ENCODE results near the gene PPP2R2B.

The PPP2R2B gene

GRCh38 chr5:146707316-146707715 is 171.2 kb downstream of the PPP2R2B start:
- Histone ChIP-seq H3K4me1 (no peaks in the 10 kb centered on the region), H3K4me3 (no peak overlapping the region), H4K20me1 (no peaks in the 10 kb centered on the region), H3K36me3 (no peaks in the 10 kb centered on the region), H3K4me2 (no peak overlapping the region), H3K9me3 (no peaks in the 10 kb centered on the region), H3K9ac (no peak overlapping the region), H3K27ac (no peak overlapping the region), H3K27me3 (no peaks in the 10 kb centered on the region)
- TF ChIP-seq Cebpa-rat (IDR thresholded peaks at IDR 0.05) = no peak

- H3K4me1 ChIP-seq = no peaks in the 10 kb centered on the region
- H3K4me3 ChIP-seq = no peak overlapping the region
- no peak overlapping the region for H3K4me2 ChIP-seq
- no peaks in the 10 kb centered on the region for H4K20me1 ChIP-seq
- no peaks in the 10 kb centered on the region for H3K36me3 ChIP-seq
- no peak for TF ChIP-seq Cebpa-rat (IDR thresholded peaks at IDR 0.05)
- H3K9me3 ChIP-seq = no peaks in the 10 kb centered on the region
- H3K27me3 ChIP-seq = no peaks in the 10 kb centered on the region
- no peak overlapping the region for H3K27ac ChIP-seq
- H3K9ac ChIP-seq = no peak overlapping the region
These were observed 172.1 kb downstream of the PPP2R2B start for GRCh38 chr5:146706321-146706972.

GRCh38 chr5:146704949-146705665 is 173.4 kb downstream of the PPP2R2B start:
- H3K27ac ChIP-seq = no peak overlapping the region
- H3K9me3 ChIP-seq = no peaks in the 10 kb centered on the region
- H3K4me3 ChIP-seq = no peak overlapping the region
- H3K4me2 ChIP-seq = no peak overlapping the region
- H4K20me1 ChIP-seq = no peaks in the 10 kb centered on the region
- H3K9ac ChIP-seq = no peak overlapping the region
- no peaks in the 10 kb centered on the region for H3K27me3 ChIP-seq
- no peaks in the 10 kb centered on the region for H3K4me1 ChIP-seq
- no peaks in the 10 kb centered on the region for H3K36me3 ChIP-seq
- no peak for TF ChIP-seq Cebpa-rat (IDR thresholded peaks at IDR 0.05)

- Histone ChIP-seq H3K4me1 (no peaks in the 10 kb centered on the region), H3K4me2 (no peak overlapping the region), H4K20me1 (no peaks in the 10 kb centered on the region), H3K36me3 (no peaks in the 10 kb centered on the region), H3K27me3 (no peaks in the 10 kb centered on the region), H3K9me3 (no peaks in the 10 kb centered on the region), H3K9ac (no peak overlapping the region), H3K27ac (no peak overlapping the region), H3K4me3 (no peak overlapping the region)
- TF ChIP-seq Cebpa-rat (IDR thresholded peaks at IDR 0.05) = no peak
These were observed 174.7 kb downstream of the PPP2R2B start for GRCh38 chr5:146703899-146704298.

- no peaks in the 10 kb centered on the region for H3K36me3 ChIP-seq
- no peak overlapping the region for H3K4me3 ChIP-seq
- no peaks in the 10 kb centered on the region for H3K4me1 ChIP-seq
- H3K4me2 ChIP-seq = no peak overlapping the region
- no peaks in the 10 kb centered on the region for H3K9me3 ChIP-seq
- no peaks in the 10 kb centered on the region for H4K20me1 ChIP-seq
- no peaks in the 10 kb centered on the region for H3K27me3 ChIP-seq
- TF ChIP-seq Cebpa-rat (IDR thresholded peaks at IDR 0.05) = no peak
- no peak overlapping the region for H3K27ac ChIP-seq
- no peak overlapping the region for H3K9ac ChIP-seq
These were observed 175.1 kb downstream of the PPP2R2B start for GRCh38 chr5:146703499-146703898.

- H3K9ac ChIP-seq = no peak overlapping the region
- no peaks in the 10 kb centered on the region for H4K20me1 ChIP-seq
- no peaks in the 10 kb centered on the region for H3K36me3 ChIP-seq
- H3K4me2 ChIP-seq = no peak overlapping the region
- H3K9me3 ChIP-seq = no peaks in the 10 kb centered on the region
- no peaks in the 10 kb centered on the region for H3K27me3 ChIP-seq
- no peak overlapping the region for H3K4me3 ChIP-seq
- no peak overlapping the region for H3K27ac ChIP-seq
- H3K4me1 ChIP-seq = no peaks in the 10 kb centered on the region
- TF ChIP-seq Cebpa-rat (IDR thresholded peaks at IDR 0.05) = no peak
These were observed 178.7 kb downstream of the PPP2R2B start for GRCh38 chr5:146699664-146700418.

- H4K20me1 ChIP-seq = no peaks in the 10 kb centered on the region
- no peak overlapping the region for H3K4me2 ChIP-seq
- no peaks in the 10 kb centered on the region for H3K9me3 ChIP-seq
- H3K36me3 ChIP-seq = no peaks in the 10 kb centered on the region
- no peak for TF ChIP-seq Cebpa-rat (IDR thresholded peaks at IDR 0.05)
- H3K27me3 ChIP-seq = no peaks in the 10 kb centered on the region
- H3K4me1 ChIP-seq = no peaks in the 10 kb centered on the region
- H3K9ac ChIP-seq = no peak overlapping the region
- no peak overlapping the region for H3K4me3 ChIP-seq
- no peak overlapping the region for H3K27ac ChIP-seq
These were observed 179.4 kb downstream of the PPP2R2B start for GRCh38 chr5:146699138-146699537.

- no peaks in the 10 kb centered on the region for H4K20me1 ChIP-seq
- no peaks in the 10 kb centered on the region for H3K27me3 ChIP-seq
- no peak overlapping the region for H3K4me2 ChIP-seq
- H3K36me3 ChIP-seq = no peaks in the 10 kb centered on the region
- no peak overlapping the region for H3K27ac ChIP-seq
- H3K9ac ChIP-seq = no peak overlapping the region
- H3K9me3 ChIP-seq = no peaks in the 10 kb centered on the region
- no peaks in the 10 kb centered on the region for H3K4me1 ChIP-seq
- TF ChIP-seq Cebpa-rat (IDR thresholded peaks at IDR 0.05) = no peak
- no peak overlapping the region for H3K4me3 ChIP-seq
These were observed 179.9 kb downstream of the PPP2R2B start for GRCh38 chr5:146698651-146699050.

GRCh38 chr5:146697211-146697610 is 181.3 kb downstream of the PPP2R2B start:
- Histone ChIP-seq H3K4me3 (no peak overlapping the region), H4K20me1 (no peaks in the 10 kb centered on the region), H3K4me1 (no peaks in the 10 kb centered on the region), H3K4me2 (no peak overlapping the region), H3K27ac (no peak overlapping the region), H3K9ac (no peak overlapping the region), H3K27me3 (no peaks in the 10 kb centered on the region), H3K9me3 (no peaks in the 10 kb centered on the region), H3K36me3 (no peaks in the 10 kb centered on the region)
- TF ChIP-seq Cebpa-rat (IDR thresholded peaks at IDR 0.05) = no peak

- H4K20me1 ChIP-seq = no peaks in the 10 kb centered on the region
- H3K4me3 ChIP-seq = no peak overlapping the region
- no peaks in the 10 kb centered on the region for H3K27me3 ChIP-seq
- H3K4me1 ChIP-seq = no peaks in the 10 kb centered on the region
- H3K9me3 ChIP-seq = no peaks in the 10 kb centered on the region
- no peak overlapping the region for H3K27ac ChIP-seq
- H3K36me3 ChIP-seq = no peaks in the 10 kb centered on the region
- H3K4me2 ChIP-seq = no peak overlapping the region
- no peak for TF ChIP-seq Cebpa-rat (IDR thresholded peaks at IDR 0.05)
- no peak overlapping the region for H3K9ac ChIP-seq
These were observed 182.9 kb downstream of the PPP2R2B start for GRCh38 chr5:146695646-146696045.

All from BLaER1 (cell line).